CD14-positive monocyte (primary cell): ENCODE measurements around the gene C1QA. TPM values are rescaled to one million over a fixed set of nuclear protein-coding genes. Genes with fewer than 3 reads are reported as not detected.

Experiments
- DNase-seq, 3 donors: peaks; one replicate each; pipeline ENCODE4 v3.0.0-alpha.2; 2011 to 2022
- H2AFZ ChIP-seq: 2 replicates; pipeline ENCODE4 v1.6.0; 2012; ENCODE audit warnings: mild to moderate bottlenecking, low read depth, low read length, inconsistent platforms; ENCODE audit not compliant: insufficient read depth, poor library complexity, severe bottlenecking
- H3K27ac ChIP-seq, 2 donors: 1 replicate in 1 of 2; 2 replicates in 1 of 2; pipeline ENCODE4 v1.5.1; 2012 to 2013; ENCODE audit warnings: low read length in 2 of 2, control low read depth in 1 of 2, inconsistent platforms in 1 of 2, low read depth in 1 of 2, mild to moderate bottlenecking in 1 of 2
- H3K27me3 ChIP-seq, 2 donors: one replicate each; pipeline versions ENCODE4 v1.6.0 to v1.6.1; 2011 to 2013; ENCODE audit warnings: low read length in 2 of 2; ENCODE audit not compliant: control insufficient read depth in 2 of 2, insufficient read depth in 2 of 2
- H3K36me3 ChIP-seq, 2 donors: replicated peaks in 1 of 2; 1 replicate in 1 of 2; 2 replicates in 1 of 2; pipeline versions ENCODE4 v1.5.1 to v1.6.1; 2012 to 2013; ENCODE audit warnings: low read length in 2 of 2, control low read depth in 1 of 2, inconsistent platforms in 1 of 2, mild to moderate bottlenecking in 1 of 2; ENCODE audit not compliant: insufficient read depth in 2 of 2, control insufficient read depth in 1 of 2
- H3K4me1 ChIP-seq, 2 donors: 1 replicate in 1 of 2; 2 replicates in 1 of 2; pipeline versions ENCODE4 v1.5.1 to v1.6.1; 2012 to 2013; ENCODE audit warnings: low read length in 2 of 2, control low read depth in 1 of 2, inconsistent platforms in 1 of 2, mild to moderate bottlenecking in 1 of 2, moderate library complexity in 1 of 2; ENCODE audit not compliant: insufficient read depth in 2 of 2, control insufficient read depth in 1 of 2
- H3K4me2 ChIP-seq: replicated peaks from 2 replicates; pipeline ENCODE3; 2012; ENCODE audit warnings: low read length, moderate library complexity, mild to moderate bottlenecking; ENCODE audit not compliant: poor library complexity, severe bottlenecking; ENCODE audit errors: extremely low read depth
- H3K4me3 ChIP-seq, 3 experiments: fragments of 200-600 bp in 1 of 3; sonication (generic) in 1 of 3; replicated peaks in 1 of 3; 1 replicate in 2 of 3; 2 replicates in 1 of 3; pipeline ENCODE4 v1.5.1; 2011 to 2013; ENCODE audit warnings: low read length in 3 of 3, mild to moderate bottlenecking in 3 of 3, control low read depth in 2 of 3, low read depth in 2 of 3, inconsistent platforms in 1 of 3, moderate library complexity in 1 of 3
- H3K79me2 ChIP-seq: 2 replicates; pipeline ENCODE4 v1.6.0; 2012; ENCODE audit warnings: mild to moderate bottlenecking, control low read depth, inconsistent platforms, low read length, moderate library complexity; ENCODE audit not compliant: insufficient read depth
- H3K9ac ChIP-seq: 2 replicates; pipeline ENCODE4 v1.6.0; 2017; ENCODE audit warnings: low read length, mild to moderate bottlenecking; ENCODE audit not compliant: insufficient read depth, poor library complexity, severe bottlenecking
- H3K9me3 ChIP-seq, 2 donors: replicated peaks in 1 of 2; 1 replicate in 1 of 2; 2 replicates in 1 of 2; pipeline versions ENCODE4 v1.5.1 to v1.6.1; 2012 to 2013; ENCODE audit warnings: low read length in 2 of 2, control low read depth in 1 of 2; ENCODE audit not compliant: control insufficient read depth in 1 of 2, insufficient read depth in 1 of 2
- H4K20me1 ChIP-seq: 2 replicates; pipeline ENCODE4 v1.6.0; 2012; ENCODE audit warnings: mild to moderate bottlenecking, low read length, control low read depth, moderate library complexity; ENCODE audit not compliant: insufficient read depth
- H3K27ac Mint-ChIP-seq, 7 donors: one replicate each; pipeline ENCODE4 v1.8.0; 2020; ENCODE audit warnings: mild to moderate bottlenecking in 7 of 7, mixed read lengths in 7 of 7, moderate library complexity in 6 of 7, inconsistent platforms in 2 of 7
- H3K27me3 Mint-ChIP-seq, 3 donors: one replicate each; pipeline ENCODE4 v1.8.0; 2021 to 2022; ENCODE audit warnings: low read depth in 3 of 3, mild to moderate bottlenecking in 3 of 3, mixed read lengths in 3 of 3, moderate library complexity in 3 of 3, inconsistent platforms in 1 of 3
- H3K36me3 Mint-ChIP-seq, 2 donors: one replicate each; pipeline ENCODE4 v1.8.0; 2020; ENCODE audit warnings: mixed read lengths in 2 of 2, inconsistent platforms in 1 of 2, mild to moderate bottlenecking in 1 of 2
- H3K4me1 Mint-ChIP-seq: one replicate; pipeline ENCODE4 v1.8.0; 2020; ENCODE audit warnings: mild to moderate bottlenecking, mixed read lengths
- H3K4me3 Mint-ChIP-seq, 2 donors: one replicate each; pipeline ENCODE4 v1.8.0; 2020; ENCODE audit warnings: mild to moderate bottlenecking in 2 of 2, mixed read lengths in 2 of 2, moderate library complexity in 1 of 2
- H3K9me3 Mint-ChIP-seq, 7 donors: one replicate each; pipeline ENCODE4 v1.8.0; 2020 to 2022; ENCODE audit warnings: mixed read lengths in 7 of 7, mild to moderate bottlenecking in 6 of 7, moderate library complexity in 6 of 7, inconsistent platforms in 2 of 7
- WGBS: methylation state at CpG from one replicate; pipeline ENCODE4 v1.1.5; 2013; ENCODE audit warnings: missing lambda C conversion rate; ENCODE audit not compliant: insufficient coverage; 5-methylcytosine and 5-hydroxymethylcytosine counted together
- intact Hi-C, 2 donors: fragments of 100-400 bp; cut with micrococcal nuclease; formaldehyde crosslinking; loops; one replicate each; pipeline versions ENCODE4 v1.15.0 to v1.15.1; 2023
- polyA plus RNA-seq, 3 donors: library from polyadenylated mRNA; depleted of rRNA in 1 of 3; unstranded in 2 of 3; stranded (reverse) in 1 of 3; fragments of 300-500 nt in 2 of 3; fragments of >200 nt in 1 of 3; fragmentation: Illumina TruSeq in 2 of 3; gene quantifications; 1 replicate in 2 of 3; 2 replicates in 1 of 3; pipeline ENCODE4 v1.2.3, GENCODE V29; 2012 to 2021
- TF ChIP-seq, protein P1 (sequence below): fragments of 200-600 bp; IDR thresholded peaks from one replicate; pipeline ENCODE4 v1.8.0; 2022; ENCODE audit warnings: antibody characterized with exemption, mild to moderate bottlenecking

The C1QA gene
- polyA plus RNA-seq, 3 donors, result 14.5 to 19.6 (median 16.3) TPM

DNA sequence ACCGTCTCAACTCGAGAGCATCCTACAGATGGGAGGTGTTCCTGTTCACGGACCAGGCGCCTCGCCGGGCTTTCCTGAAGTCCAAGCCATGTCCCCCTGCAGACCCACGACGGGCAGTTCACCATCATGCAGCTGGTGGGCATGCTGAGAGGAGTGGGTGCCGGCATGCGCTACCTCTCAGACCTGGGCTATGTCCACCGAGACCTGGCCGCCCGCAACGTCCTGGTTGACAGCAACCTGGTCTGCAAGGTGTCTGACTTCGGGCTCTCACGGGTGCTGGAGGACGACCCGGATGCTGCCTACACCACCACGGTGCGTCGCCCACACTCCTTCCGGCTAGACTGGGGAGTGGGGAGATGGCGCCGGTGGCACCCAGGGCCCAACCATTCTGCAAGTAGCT lies 37.7 kb upstream of the C1QA start:
- Mint-ChIP-seq H3K4me3 (no peak overlapping the region), H3K9me3 (no peaks in the 10 kb centered on the region), H3K4me1 (no peaks in the 10 kb centered on the region), H3K27me3 (peaks cover 0 to 6% (median 5%) of the 10 kb centered on the region in 3 donors), H3K27ac (no peak overlapping the region), H3K36me3 (no peaks in the 10 kb centered on the region)
- no peak overlapping the region for H3K27ac ChIP-seq
- no peaks in the 10 kb centered on the region for H4K20me1 ChIP-seq
- 82% methylated on average over 23 of the region's 24 CpGs for WGBS
- H3K9me3 ChIP-seq, result no peaks in the 10 kb centered on the region
- no peak overlapping the region for H2AFZ ChIP-seq
- intact Hi-C loops, result no loop called here
- no peak overlapping the region for H3K4me2 ChIP-seq
- H3K27me3 ChIP-seq, result no peaks in the 10 kb centered on the region
- DNase-seq, result no peak
- no peaks in the 10 kb centered on the region for H3K4me1 ChIP-seq
- H3K4me3 ChIP-seq, result no peak overlapping the region
- H3K36me3 ChIP-seq, result no peaks in the 10 kb centered on the region
- H3K9ac ChIP-seq, result no peak overlapping the region
- TF ChIP-seq, protein P1, sequence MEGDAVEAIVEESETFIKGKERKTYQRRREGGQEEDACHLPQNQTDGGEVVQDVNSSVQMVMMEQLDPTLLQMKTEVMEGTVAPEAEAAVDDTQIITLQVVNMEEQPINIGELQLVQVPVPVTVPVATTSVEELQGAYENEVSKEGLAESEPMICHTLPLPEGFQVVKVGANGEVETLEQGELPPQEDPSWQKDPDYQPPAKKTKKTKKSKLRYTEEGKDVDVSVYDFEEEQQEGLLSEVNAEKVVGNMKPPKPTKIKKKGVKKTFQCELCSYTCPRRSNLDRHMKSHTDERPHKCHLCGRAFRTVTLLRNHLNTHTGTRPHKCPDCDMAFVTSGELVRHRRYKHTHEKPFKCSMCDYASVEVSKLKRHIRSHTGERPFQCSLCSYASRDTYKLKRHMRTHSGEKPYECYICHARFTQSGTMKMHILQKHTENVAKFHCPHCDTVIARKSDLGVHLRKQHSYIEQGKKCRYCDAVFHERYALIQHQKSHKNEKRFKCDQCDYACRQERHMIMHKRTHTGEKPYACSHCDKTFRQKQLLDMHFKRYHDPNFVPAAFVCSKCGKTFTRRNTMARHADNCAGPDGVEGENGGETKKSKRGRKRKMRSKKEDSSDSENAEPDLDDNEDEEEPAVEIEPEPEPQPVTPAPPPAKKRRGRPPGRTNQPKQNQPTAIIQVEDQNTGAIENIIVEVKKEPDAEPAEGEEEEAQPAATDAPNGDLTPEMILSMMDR, result no peak
- no peaks in the 10 kb centered on the region for H3K79me2 ChIP-seq

DNA sequence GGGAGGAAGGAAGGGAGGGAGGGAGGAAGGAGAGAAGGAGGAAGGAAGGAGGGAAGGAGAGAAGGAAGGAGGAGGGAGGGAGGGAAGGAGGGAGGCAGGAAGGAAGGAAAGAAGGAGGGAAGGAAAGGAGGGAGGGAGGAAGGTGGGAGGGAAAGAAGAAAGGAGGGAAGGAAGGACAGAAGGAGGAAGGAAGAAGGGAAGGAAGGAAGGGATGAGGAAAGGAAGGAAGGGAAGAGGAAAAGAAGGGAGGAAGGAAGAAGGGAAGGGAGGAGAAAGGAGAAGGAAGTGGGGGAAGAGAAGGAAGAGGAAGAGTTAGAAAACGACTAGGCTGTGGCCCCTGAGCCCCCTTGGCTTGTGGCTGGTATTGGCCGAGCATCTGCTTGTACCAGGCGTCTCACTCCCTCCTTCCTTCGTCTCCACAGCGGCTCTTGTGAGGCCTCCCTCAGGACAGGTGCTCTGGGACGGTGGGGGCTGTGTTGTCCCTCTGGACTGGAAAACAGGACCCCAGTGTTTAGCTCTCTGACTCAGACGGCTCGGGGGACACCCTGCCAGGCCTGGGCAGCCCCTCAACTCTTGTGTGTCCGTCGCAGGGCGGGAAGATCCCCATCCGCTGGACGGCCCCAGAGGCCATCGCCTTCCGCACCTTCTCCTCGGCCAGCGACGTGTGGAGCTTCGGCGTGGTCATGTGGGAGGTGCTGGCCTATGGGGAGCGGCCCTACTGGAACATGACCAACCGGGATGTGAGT lies 36.2 kb upstream of the C1QA start:
- H2AFZ ChIP-seq, result no peak overlapping the region
- Mint-ChIP-seq H3K27ac (no peak overlapping the region), H3K4me3 (no peak overlapping the region), H3K9me3 (no peaks in the 10 kb centered on the region), H3K36me3 (no peaks in the 10 kb centered on the region), H3K4me1 (no peaks in the 10 kb centered on the region), H3K27me3 (peaks cover 0 to 8% (median 2%) of the 10 kb centered on the region in 3 donors)
- intact Hi-C loops, result no loop called here
- H3K4me1 ChIP-seq, result no peaks in the 10 kb centered on the region
- H3K27ac ChIP-seq, result no peak overlapping the region
- no peak overlapping the region for H3K4me2 ChIP-seq
- no peaks in the 10 kb centered on the region for H4K20me1 ChIP-seq
- TF ChIP-seq, protein P1, result no peak
- no peaks in the 10 kb centered on the region for H3K36me3 ChIP-seq
- no peak overlapping the region for H3K4me3 ChIP-seq
- H3K9ac ChIP-seq, result no peak overlapping the region
- no peaks in the 10 kb centered on the region for H3K9me3 ChIP-seq
- no peaks in the 10 kb centered on the region for H3K79me2 ChIP-seq
- no peak for DNase-seq
- H3K27me3 ChIP-seq, result no peaks in the 10 kb centered on the region
- 64% methylated on average over 21 of the region's 22 CpGs for WGBS
